LNCAP (cell line): ENCODE data around the gene ZNF543.

Experiments used
- CTCF ChIP-seq: fragments of 450-650 bp; IDR thresholded peaks from 2 replicates; pipeline ENCODE4 v1.5.1; 2017; ENCODE audit warnings: mild to moderate bottlenecking

ZNF543 gene

GRCh38 chr19:57282011-57282643 lies 38.1 kb upstream of the ZNF543 start:
- no peak for TF ChIP-seq CTCF

GRCh38 chr19:57288373-57288772 lies 31.9 kb upstream of the ZNF543 start:
- TF ChIP-seq CTCF: no peak

GRCh38 chr19:57290970-57291369 lies 29.3 kb upstream of the ZNF543 start:
- no peak for TF ChIP-seq CTCF

GRCh38 chr19:57292547-57292946 lies 27.7 kb upstream of the ZNF543 start:
- no peak for TF ChIP-seq CTCF

GRCh38 chr19:57293719-57294118 lies 26.6 kb upstream of the ZNF543 start:
- TF ChIP-seq CTCF: no peak

- no peak for TF ChIP-seq CTCF
These were observed 18.2 kb upstream of the ZNF543 start for GRCh38 chr19:57302020-57302465.

GRCh38 chr19:57302727-57303401 lies 17.4 kb upstream of the ZNF543 start:
- TF ChIP-seq CTCF: no peak
